ENCODE data around the gene VSX2.

VSX2 gene

GRCh38 chr14:74302152-74302628, 62.9 kb downstream of the VSX2 start:
- DNase-seq (ENCODE audit: low read depth, low spot score), result no peak
- H3K36me3 ChIP-seq (ENCODE audit: control insufficient read depth, insufficient read depth, low read length), result peaks cover 6% of the 10 kb centered on the region; the same call in 1 of the 2 replicates
- no CpG with 5 or more reads among the region's 6 CpGs for WGBS (ENCODE audit: insufficient coverage, insufficient read length)
- H3K27me3 ChIP-seq (ENCODE audit: control insufficient read depth, insufficient read depth, low read length), result no peaks in the 10 kb centered on the region
- no peaks in the 10 kb centered on the region for H3K9me3 ChIP-seq (ENCODE audit: control insufficient read depth, insufficient read depth, low read length)
- 0 out of 2 replicates have a peak, but pooled peaks cover 2% of the 10 kb centered on the region for H3K4me1 ChIP-seq (ENCODE audit: control insufficient read depth, insufficient read depth, low read length)
- peak overlapping the region; percentile 99 for H3K4me3 ChIP-seq (ENCODE audit: low read length)
- no peak overlapping the region for H3K27ac ChIP-seq (ENCODE audit: low read length)

DNA sequence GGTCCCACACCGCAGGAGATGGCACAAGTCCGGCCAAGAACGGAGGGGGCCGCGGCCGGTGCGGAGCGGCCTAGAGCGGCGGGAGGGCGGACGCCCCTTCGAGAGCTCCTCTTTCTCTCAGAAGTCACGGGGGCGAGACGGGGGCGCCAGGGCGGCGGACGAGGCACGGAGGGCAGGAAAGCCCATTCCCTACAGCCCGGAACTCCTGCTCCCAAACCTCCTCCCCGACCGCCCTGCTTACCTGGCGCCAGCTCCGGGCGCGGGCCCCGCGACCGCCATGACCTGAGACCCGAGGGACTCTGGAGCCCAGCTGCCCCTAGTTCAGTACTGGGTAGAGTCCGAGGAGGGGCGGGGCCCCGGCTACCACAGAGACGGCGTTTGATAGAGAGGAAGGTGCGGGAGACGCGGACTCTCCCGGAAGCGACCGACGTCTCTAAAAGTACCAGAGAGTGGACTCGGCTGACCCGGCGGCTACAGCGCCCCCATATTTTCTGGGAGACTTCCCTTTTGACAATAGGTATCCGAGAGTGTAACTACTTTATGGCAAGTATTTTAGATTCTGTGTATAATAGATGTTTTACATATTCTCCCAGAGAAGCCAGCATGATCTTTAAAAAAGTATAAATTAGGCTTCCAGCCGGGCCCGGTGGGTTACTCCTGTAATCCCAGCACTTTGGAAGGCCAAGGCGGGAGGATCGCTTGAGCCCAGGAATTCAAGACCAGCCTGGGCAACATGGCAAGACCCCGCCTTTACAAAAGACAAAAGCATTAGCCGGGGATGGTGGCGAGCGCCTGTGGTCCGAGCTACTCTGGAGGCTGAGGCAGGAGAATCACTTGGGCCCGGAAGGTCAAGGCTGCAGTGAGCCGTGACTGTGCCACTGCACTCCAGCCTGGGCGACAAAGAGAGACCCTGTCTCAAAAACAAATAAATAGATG, 63.7 kb downstream of the VSX2 start, which contains the start of gene ABCD4:
Gene ABCD4, minus strand, starts transcription at position 301 of the 936 bp plus-strand sequence. Its CDS starts 22 bp downstream, at position 279.
- peak; percentile 96 for DNase-seq (ENCODE audit: low read depth, low spot score)
- Histone ChIP-seq H3K4me3 (ENCODE audit: low read length) (peak within 1 kb of the TSS; percentile 99), H3K27me3 (ENCODE audit: control insufficient read depth, insufficient read depth, low read length) (no peaks in the 10 kb centered on the region), H3K4me1 (ENCODE audit: control insufficient read depth, insufficient read depth, low read length) (0 out of 2 replicates have a peak, but pooled peaks cover 2% of the 10 kb centered on the region), H3K9me3 (ENCODE audit: control insufficient read depth, insufficient read depth, low read length) (no peaks in the 10 kb centered on the region), H3K36me3 (ENCODE audit: control insufficient read depth, insufficient read depth, low read length) (peaks cover 6% of the 10 kb centered on the region; the same call in 1 of the 2 replicates), H3K27ac (ENCODE audit: low read length) (no peak within 1 kb of the TSS)
- WGBS (ENCODE audit: insufficient coverage, insufficient read length), result no CpG with 5 or more reads among the region's 61 CpGs

- no CpG with 5 or more reads among the region's 5 CpGs for WGBS (ENCODE audit: insufficient coverage, insufficient read length)
- Histone ChIP-seq H3K4me1 (ENCODE audit: control insufficient read depth, insufficient read depth, low read length) (no peaks in the 10 kb centered on the region), H3K36me3 (ENCODE audit: control insufficient read depth, insufficient read depth, low read length) (no peaks in the 10 kb centered on the region), H3K27ac (ENCODE audit: low read length) (no peak overlapping the region), H3K27me3 (ENCODE audit: control insufficient read depth, insufficient read depth, low read length) (no peaks in the 10 kb centered on the region), H3K4me3 (ENCODE audit: low read length) (no peak overlapping the region), H3K9me3 (ENCODE audit: control insufficient read depth, insufficient read depth, low read length) (no peaks in the 10 kb centered on the region)
- no peak for DNase-seq (ENCODE audit: low read depth, low spot score)
These were observed 69.4 kb downstream of the VSX2 start for GRCh38 chr14:74308695-74309094.

GRCh38 chr14:74309125-74310022, 70.1 kb downstream of the VSX2 start:
- no peak overlapping the region for H3K4me3 ChIP-seq (ENCODE audit: low read length)
- H3K9me3 ChIP-seq (ENCODE audit: control insufficient read depth, insufficient read depth, low read length), result no peaks in the 10 kb centered on the region
- DNase-seq (ENCODE audit: low read depth, low spot score), result no peak
- WGBS (ENCODE audit: insufficient coverage, insufficient read length), result no CpG with 5 or more reads among the region's 8 CpGs
- no peaks in the 10 kb centered on the region for H3K36me3 ChIP-seq (ENCODE audit: control insufficient read depth, insufficient read depth, low read length)
- no peaks in the 10 kb centered on the region for H3K4me1 ChIP-seq (ENCODE audit: control insufficient read depth, insufficient read depth, low read length)
- H3K27ac ChIP-seq (ENCODE audit: low read length), result no peak overlapping the region
- no peaks in the 10 kb centered on the region for H3K27me3 ChIP-seq (ENCODE audit: control insufficient read depth, insufficient read depth, low read length)

DNA sequence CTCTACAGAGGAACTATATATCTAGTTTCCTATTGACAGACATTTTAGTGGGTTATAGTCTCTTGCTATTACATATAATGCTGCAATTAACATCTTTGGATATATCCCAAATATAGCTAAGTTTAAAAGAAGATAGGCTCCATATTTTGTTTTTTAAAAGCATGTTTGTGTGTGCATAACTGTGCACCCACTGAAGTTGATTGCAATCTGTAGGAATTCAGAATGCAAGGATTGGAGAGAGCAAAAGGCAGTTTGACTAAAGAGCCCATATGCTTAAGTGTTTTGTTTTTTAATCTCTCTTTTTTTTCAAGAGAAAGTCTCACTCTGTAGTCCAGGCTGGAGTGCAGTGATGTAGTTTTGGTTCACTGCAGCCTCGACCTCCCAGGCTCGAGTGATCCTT, 72.9 kb downstream of the VSX2 start:
- no peaks in the 10 kb centered on the region for H3K9me3 ChIP-seq (ENCODE audit: control insufficient read depth, insufficient read depth, low read length)
- no peak for DNase-seq (ENCODE audit: low read depth, low spot score)
- no peak overlapping the region for H3K4me3 ChIP-seq (ENCODE audit: low read length)
- no peaks in the 10 kb centered on the region for H3K27me3 ChIP-seq (ENCODE audit: control insufficient read depth, insufficient read depth, low read length)
- no CpG with 5 or more reads among the region's 2 CpGs for WGBS (ENCODE audit: insufficient coverage, insufficient read length)
- H3K36me3 ChIP-seq (ENCODE audit: control insufficient read depth, insufficient read depth, low read length), result no peaks in the 10 kb centered on the region
- H3K4me1 ChIP-seq (ENCODE audit: control insufficient read depth, insufficient read depth, low read length), result no peaks in the 10 kb centered on the region
- H3K27ac ChIP-seq (ENCODE audit: low read length), result no peak overlapping the region

Data from iPS DF 6.9 (cell line).